Nephron (organoid): ENCODE measurements around the gene SSBP2.
"Not testable (repeated sequence)": the region's sequence is repeated elsewhere in the genome, so short reads cannot be mapped to it uniquely, and the experiment has no call there.

Source experiments
- H3K27ac Mint-ChIP-seq, 3 experiments: 2 replicates each; pipeline ENCODE4 v1.8.0; 2020; ENCODE audit warnings: mixed read lengths in 3 of 3, mild to moderate bottlenecking in 2 of 3, moderate library complexity in 1 of 3
- H3K27me3 Mint-ChIP-seq: 2 replicates; pipeline ENCODE4 v1.8.0; 2021; ENCODE audit warnings: low read depth, mild to moderate bottlenecking, moderate library complexity, mixed read lengths
- H3K36me3 Mint-ChIP-seq: 2 replicates; pipeline ENCODE4 v1.8.0; 2020; ENCODE audit warnings: low read depth, mixed read lengths
- H3K4me1 Mint-ChIP-seq: 2 replicates; pipeline ENCODE4 v1.8.0; 2020; ENCODE audit warnings: mixed read lengths
- H3K4me3 Mint-ChIP-seq, 3 experiments: 2 replicates each; pipeline ENCODE4 v1.8.0; 2020; ENCODE audit warnings: mild to moderate bottlenecking in 3 of 3, mixed read lengths in 3 of 3, moderate library complexity in 2 of 3
- H3K9me3 Mint-ChIP-seq: 2 replicates; pipeline ENCODE4 v1.8.0; 2020; ENCODE audit warnings: mixed read lengths
- TF ChIP-seq, protein P1 (sequence below), 3 experiments: fragments of 200-600 bp; sonication (generic); IDR thresholded peaks; one replicate each; pipeline ENCODE4 v1.5.0; 2021; ENCODE audit warnings: antibody characterized with exemption in 3 of 3; ENCODE audit not compliant: unreplicated experiment in 3 of 3

Gene SSBP2

DNA sequence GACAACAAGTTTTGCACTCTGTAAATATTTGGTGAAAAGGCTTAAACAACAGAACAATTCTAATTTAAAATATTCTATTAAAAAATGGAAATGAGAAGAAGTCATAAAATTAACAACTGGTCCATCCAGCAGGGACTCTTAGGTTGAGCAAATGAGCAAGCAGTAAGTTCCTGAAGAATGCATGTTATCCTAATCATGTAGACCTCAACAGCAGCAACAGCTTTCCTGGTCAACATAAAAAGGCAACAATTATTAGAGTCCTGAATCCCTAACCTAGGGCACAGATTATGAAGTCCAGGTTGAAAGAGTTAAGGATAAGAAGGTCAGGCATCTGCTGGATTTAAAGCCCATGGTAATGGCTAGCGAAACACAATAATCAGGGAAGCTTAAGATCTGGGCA is 120.9 kb downstream of the SSBP2 start:
- peaks cover 33% of the 10 kb centered on the region for H3K36me3 Mint-ChIP-seq
- peaks cover 6% of the 10 kb centered on the region for H3K4me1 Mint-ChIP-seq
- no peak overlapping the region for H3K27ac Mint-ChIP-seq
- no peak overlapping the region for H3K4me3 Mint-ChIP-seq
- TF ChIP-seq, protein P1, sequence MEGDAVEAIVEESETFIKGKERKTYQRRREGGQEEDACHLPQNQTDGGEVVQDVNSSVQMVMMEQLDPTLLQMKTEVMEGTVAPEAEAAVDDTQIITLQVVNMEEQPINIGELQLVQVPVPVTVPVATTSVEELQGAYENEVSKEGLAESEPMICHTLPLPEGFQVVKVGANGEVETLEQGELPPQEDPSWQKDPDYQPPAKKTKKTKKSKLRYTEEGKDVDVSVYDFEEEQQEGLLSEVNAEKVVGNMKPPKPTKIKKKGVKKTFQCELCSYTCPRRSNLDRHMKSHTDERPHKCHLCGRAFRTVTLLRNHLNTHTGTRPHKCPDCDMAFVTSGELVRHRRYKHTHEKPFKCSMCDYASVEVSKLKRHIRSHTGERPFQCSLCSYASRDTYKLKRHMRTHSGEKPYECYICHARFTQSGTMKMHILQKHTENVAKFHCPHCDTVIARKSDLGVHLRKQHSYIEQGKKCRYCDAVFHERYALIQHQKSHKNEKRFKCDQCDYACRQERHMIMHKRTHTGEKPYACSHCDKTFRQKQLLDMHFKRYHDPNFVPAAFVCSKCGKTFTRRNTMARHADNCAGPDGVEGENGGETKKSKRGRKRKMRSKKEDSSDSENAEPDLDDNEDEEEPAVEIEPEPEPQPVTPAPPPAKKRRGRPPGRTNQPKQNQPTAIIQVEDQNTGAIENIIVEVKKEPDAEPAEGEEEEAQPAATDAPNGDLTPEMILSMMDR (IDR thresholded peaks at IDR 0.05; ENCODE audit: unreplicated experiment in 3 of 3) = no peak
- no peaks in the 10 kb centered on the region for H3K9me3 Mint-ChIP-seq
- H3K27me3 Mint-ChIP-seq = no peaks in the 10 kb centered on the region

DNA sequence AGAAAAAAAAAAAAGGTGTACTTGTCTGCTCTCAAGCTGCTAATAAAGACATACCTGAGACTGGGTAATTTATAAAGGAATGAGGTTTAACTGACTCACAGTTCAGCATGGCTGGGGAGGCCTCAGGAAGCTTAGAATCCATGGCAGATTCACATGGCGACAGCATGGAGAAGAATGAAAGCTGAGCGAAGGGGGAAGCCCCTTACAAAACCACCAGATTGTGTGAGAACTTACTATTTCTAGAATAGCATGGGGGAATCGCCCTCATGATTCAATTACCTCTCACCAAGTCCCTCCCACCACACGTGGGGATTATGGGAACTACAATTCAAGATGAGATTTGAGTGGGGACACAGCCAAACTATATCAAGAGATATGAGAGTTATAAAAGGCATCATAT is 122.8 kb downstream of the SSBP2 start:
- H3K9me3 Mint-ChIP-seq, H3K4me1 Mint-ChIP-seq, H3K4me3 Mint-ChIP-seq, H3K27ac Mint-ChIP-seq, H3K27me3 Mint-ChIP-seq: not testable (repeated sequence)
- H3K36me3 Mint-ChIP-seq = peaks cover 43% of the 10 kb centered on the region

DNA sequence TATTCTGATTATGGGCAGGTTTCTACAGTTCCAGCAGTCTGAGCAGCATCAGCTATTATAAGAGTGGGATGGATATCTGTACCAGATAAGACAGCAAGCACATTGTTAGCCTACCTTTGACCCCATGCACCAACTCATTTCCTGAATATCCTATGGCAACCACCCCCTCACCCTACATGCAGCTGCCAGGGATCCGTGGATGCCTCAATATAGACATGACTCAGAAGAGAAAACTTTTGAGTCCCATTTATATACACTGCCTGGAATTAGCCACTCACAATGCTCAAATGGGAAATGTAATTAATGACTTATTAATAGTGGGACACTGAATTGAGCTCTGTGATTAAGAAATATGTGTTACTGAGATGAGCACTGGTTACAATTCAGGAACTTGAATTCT is 124.4 kb downstream of the SSBP2 start:
- Mint-ChIP-seq H3K9me3 (peaks cover 3% of the 10 kb centered on the region), H3K27me3 (no peaks in the 10 kb centered on the region), H3K27ac (peak overlapping the region in 2 of 3 experiments; percentile 24 to 79), H3K4me1 (peaks cover 6% of the 10 kb centered on the region), H3K4me3 (no peak overlapping the region), H3K36me3 (peaks cover 55% of the 10 kb centered on the region)
- TF ChIP-seq, protein P1 (IDR thresholded peaks at IDR 0.05; ENCODE audit: unreplicated experiment in 3 of 3) = no peak

DNA sequence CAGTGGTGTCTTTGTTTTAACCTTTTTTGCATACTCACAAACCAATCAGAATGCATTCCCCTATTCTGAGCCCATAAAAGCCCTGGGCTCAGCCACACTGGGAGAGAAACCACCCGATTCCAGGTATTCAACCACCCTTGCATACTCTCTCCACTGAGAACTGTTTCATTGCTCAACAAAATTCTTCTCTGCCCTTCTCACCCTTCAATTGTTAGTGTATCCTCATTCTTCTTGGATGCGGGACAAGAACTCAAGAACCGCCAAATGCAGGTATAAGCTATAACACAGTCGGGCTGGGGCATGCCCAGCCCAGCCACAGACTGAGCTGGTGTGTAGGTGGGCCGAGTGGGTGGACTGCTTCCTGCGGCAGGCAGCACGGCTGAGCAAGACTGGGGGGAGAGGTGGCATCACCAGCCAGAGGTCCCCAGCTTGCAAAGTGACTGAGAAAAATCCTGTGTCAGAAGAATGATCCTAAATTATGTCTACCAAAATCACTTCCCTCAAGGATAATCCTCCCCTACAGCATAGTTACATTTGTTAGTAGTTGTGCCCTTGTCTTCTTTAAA is 141.0 kb downstream of the SSBP2 start:
- H3K27me3 Mint-ChIP-seq = no peaks in the 10 kb centered on the region
- TF ChIP-seq, protein P1 (IDR thresholded peaks at IDR 0.05; ENCODE audit: unreplicated experiment in 3 of 3) = no peak
- H3K4me3 Mint-ChIP-seq = no peak overlapping the region
- H3K27ac Mint-ChIP-seq = no peak overlapping the region
- H3K36me3 Mint-ChIP-seq = peaks cover 68% of the 10 kb centered on the region
- peaks cover 7% of the 10 kb centered on the region for H3K4me1 Mint-ChIP-seq
- H3K9me3 Mint-ChIP-seq = peaks cover 5% of the 10 kb centered on the region

DNA sequence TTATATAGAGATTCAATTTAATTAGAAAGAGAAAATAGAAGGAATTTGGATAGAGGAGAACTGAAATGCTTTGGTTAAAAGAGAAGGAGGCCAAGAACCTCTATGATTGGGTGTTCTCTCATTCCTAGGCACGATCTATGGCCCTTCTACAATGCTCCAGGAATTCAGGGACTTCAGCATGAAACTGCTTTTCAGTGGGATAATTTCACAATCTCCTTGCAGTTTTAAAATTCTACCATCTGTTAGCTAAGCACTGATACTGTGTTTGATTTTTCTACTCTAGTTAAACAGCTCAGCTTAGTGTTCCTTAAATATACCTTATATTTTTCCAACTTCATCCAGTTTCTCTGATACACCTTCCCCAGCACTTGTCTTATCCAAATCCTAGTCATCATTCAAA is 141.9 kb downstream of the SSBP2 start:
- Mint-ChIP-seq H3K27me3 (no peaks in the 10 kb centered on the region), H3K4me1 (peaks cover 7% of the 10 kb centered on the region), H3K27ac (no peak overlapping the region), H3K36me3 (peaks cover 61% of the 10 kb centered on the region), H3K9me3 (no peaks in the 10 kb centered on the region), H3K4me3 (no peak overlapping the region)
- TF ChIP-seq, protein P1 (IDR thresholded peaks at IDR 0.05; ENCODE audit: unreplicated experiment in 3 of 3) = no peak

DNA sequence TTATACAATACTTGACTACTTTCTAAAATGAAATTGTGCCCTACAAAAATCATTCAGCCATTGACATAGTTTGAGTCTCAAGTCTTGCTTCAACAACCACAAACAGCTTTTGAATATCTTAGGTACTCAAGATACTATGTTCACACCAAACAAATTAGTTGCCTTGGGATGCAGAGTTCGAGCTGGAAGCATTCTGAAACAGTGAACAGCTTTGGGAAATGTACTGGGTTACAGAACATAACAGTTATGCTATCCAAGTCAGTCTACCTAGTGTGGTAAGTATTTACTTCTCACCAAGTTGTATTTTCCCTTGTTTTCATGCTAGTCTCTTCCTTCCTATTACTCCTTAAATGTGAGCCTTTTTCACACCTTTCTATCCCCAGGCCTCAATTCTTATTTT is 143.2 kb downstream of the SSBP2 start:
- H3K4me1 Mint-ChIP-seq = peaks cover 7% of the 10 kb centered on the region
- no peaks in the 10 kb centered on the region for H3K27me3 Mint-ChIP-seq
- TF ChIP-seq, protein P1 (IDR thresholded peaks at IDR 0.05; ENCODE audit: unreplicated experiment in 3 of 3) = no peak
- no peaks in the 10 kb centered on the region for H3K9me3 Mint-ChIP-seq
- no peak overlapping the region for H3K4me3 Mint-ChIP-seq
- H3K27ac Mint-ChIP-seq = no peak overlapping the region
- peaks cover 58% of the 10 kb centered on the region for H3K36me3 Mint-ChIP-seq
